Panc1 (cell line): ENCODE results near the gene GFOD2. TPM values are rescaled to one million over a fixed set of nuclear protein-coding genes. Genes with fewer than 3 reads are reported as not detected.
A peak's percentile ranks its signal among the peaks of the same experiment; 100 is the strongest.

Experiments
- ATAC-seq: fragments of 200-7000 bp; cut with Tn5 transposase; 2 replicates; pipeline ENCODE4 v1.9.1; 2020; ENCODE audit warnings: mild to moderate bottlenecking, moderate library complexity
- BruUV-seq: library from RNA; stranded (reverse); fragments of 400-500 nt; replicated peaks from 2 replicates; lab custom pipeline; 2021; lab: Mats Ljungman, UMichigan
- CTCF ChIA-PET: fragments of 300-600 bp; sonication (Branson Sonifier 250); formaldehyde crosslinking; loops from one replicate; lab custom pipeline; 2022; ENCODE audit warnings: antibody characterized with exemption; lab: Charles Lee
- POLR2A ChIA-PET: fragments of 300-600 bp; sonication (Branson Sonifier 250); formaldehyde crosslinking; loops from one replicate; lab custom pipeline; 2022; ENCODE audit warnings: antibody characterized with exemption; lab: Charles Lee
- DNase-seq: peaks from one replicate; pipeline ENCODE4 v3.0.0-alpha.2; 2010; ENCODE audit warnings: low read depth, low spot score
- H3K27ac ChIP-seq: 2 replicates; pipeline ENCODE4 v1.5.1; 2011; ENCODE audit warnings: mild to moderate bottlenecking, low read length, inconsistent platforms
- H3K27me3 ChIP-seq: fragments of 200-500 bp; sonication (Bioruptor generic); 2 replicates; pipeline ENCODE4 v1.6.0; 2014; ENCODE audit warnings: low read length, inconsistent platforms; ENCODE audit not compliant: control insufficient read depth, insufficient read depth
- H3K36me3 ChIP-seq: fragments of 200-500 bp; sonication (Bioruptor generic); 2 replicates; pipeline ENCODE4 v1.5.1; 2014; ENCODE audit warnings: inconsistent platforms, mild to moderate bottlenecking, low read length, moderate library complexity; ENCODE audit not compliant: control insufficient read depth, insufficient read depth
- H3K4me1 ChIP-seq: 2 replicates; pipeline ENCODE4 v1.5.1; 2011; ENCODE audit warnings: inconsistent platforms, mild to moderate bottlenecking, low read length, moderate library complexity; ENCODE audit not compliant: control insufficient read depth, insufficient read depth
- H3K4me3 ChIP-seq, 2 experiments: 2 replicates each; pipeline ENCODE4 v1.5.1; 2011 to 2012; ENCODE audit warnings: low read depth in 2 of 2, low read length in 2 of 2, mild to moderate bottlenecking in 2 of 2, inconsistent platforms in 1 of 2, moderate library complexity in 1 of 2
- H3K9me3 ChIP-seq: fragments of 200-500 bp; sonication (Bioruptor generic); 2 replicates; pipeline ENCODE4 v1.5.1; 2014; ENCODE audit warnings: low read depth, mild to moderate bottlenecking, inconsistent platforms, low read length, moderate library complexity; ENCODE audit not compliant: control insufficient read depth, insufficient read depth
- SIN3A ChIP-seq: IDR thresholded peaks from 2 replicates; pipeline ENCODE4 v1.6.1; 2012; ENCODE audit warnings: low read depth, mild to moderate bottlenecking, low read length, moderate library complexity, borderline replicate concordance; ENCODE audit not compliant: insufficient read depth
- TCF7L2 ChIP-seq: IDR thresholded peaks from 2 replicates; pipeline ENCODE4 v1.6.1; 2011; ENCODE audit warnings: mild to moderate bottlenecking, low read depth, low read length, inconsistent platforms
- in situ Hi-C: cut with HindIII; loops from 2 replicates; pipeline ENCODE4 v1.10.0; 2016; ENCODE audit warnings: low sequenced_read_pairs, low pct_unique_long_range_greater_than_20kb
- intact Hi-C: fragments of 100-400 bp; cut with micrococcal nuclease; formaldehyde crosslinking; loops from one replicate; pipeline ENCODE4 v1.10.0; 2022; ENCODE audit not compliant: unreplicated experiment
- total RNA-seq: library from RNA; stranded (reverse); gene quantifications from one replicate; pipeline ENCODE4 v1.2.1, GENCODE V29; 2021; ENCODE audit not compliant: unreplicated experiment
- TF ChIP-seq, protein P1 (sequence below), 2 experiments: IDR thresholded peaks; 2 replicates each; pipeline ENCODE4 v1.6.1; 2011 to 2012; ENCODE audit warnings: low read depth in 2 of 2, control low read depth in 1 of 2, low read length in 1 of 2, mild to moderate bottlenecking in 1 of 2, moderate library complexity in 1 of 2; ENCODE audit not compliant: insufficient read depth in 1 of 2
- TF ChIP-seq, protein P2 (sequence below): fragments of 450-650 bp; IDR thresholded peaks from 2 replicates; pipeline ENCODE4 v1.5.1; 2017; ENCODE audit warnings: mild to moderate bottlenecking

The GFOD2 gene
- total RNA-seq, 1 experiment from 2014 or later = 15.1 TPM

DNA sequence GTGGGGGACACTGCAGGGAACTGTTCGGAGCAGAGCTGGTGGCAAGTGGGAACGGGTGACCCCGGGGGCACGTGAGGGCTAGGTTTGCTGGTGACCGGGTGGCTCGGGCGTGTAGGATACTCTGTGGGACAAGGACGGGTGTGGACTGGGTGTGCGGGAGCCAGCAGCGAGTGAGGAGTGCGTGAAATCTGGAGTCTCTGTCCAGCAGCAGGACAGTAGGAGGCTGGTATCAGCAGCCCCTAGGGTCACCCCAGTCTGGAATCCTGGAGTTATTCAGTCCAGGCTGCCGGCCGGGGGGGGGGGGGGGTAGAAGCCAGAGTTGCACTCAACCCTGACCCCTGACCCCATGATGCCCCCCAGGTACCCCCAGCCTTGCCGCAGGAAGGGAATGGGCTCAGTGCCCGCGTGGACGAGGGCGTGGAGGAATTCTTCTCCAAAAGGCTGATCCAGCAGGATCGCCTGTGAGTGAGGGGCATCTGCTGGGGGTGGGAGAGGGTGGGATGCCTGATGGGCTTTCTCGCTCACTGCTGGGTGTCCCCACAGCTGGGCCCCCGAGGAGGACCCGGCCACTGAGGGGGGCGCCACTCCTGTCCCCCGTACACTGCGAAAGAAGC, 65.2 kb downstream of the GFOD2 start:
- no peak for TF ChIP-seq SIN3A
- TF ChIP-seq, protein P1, sequence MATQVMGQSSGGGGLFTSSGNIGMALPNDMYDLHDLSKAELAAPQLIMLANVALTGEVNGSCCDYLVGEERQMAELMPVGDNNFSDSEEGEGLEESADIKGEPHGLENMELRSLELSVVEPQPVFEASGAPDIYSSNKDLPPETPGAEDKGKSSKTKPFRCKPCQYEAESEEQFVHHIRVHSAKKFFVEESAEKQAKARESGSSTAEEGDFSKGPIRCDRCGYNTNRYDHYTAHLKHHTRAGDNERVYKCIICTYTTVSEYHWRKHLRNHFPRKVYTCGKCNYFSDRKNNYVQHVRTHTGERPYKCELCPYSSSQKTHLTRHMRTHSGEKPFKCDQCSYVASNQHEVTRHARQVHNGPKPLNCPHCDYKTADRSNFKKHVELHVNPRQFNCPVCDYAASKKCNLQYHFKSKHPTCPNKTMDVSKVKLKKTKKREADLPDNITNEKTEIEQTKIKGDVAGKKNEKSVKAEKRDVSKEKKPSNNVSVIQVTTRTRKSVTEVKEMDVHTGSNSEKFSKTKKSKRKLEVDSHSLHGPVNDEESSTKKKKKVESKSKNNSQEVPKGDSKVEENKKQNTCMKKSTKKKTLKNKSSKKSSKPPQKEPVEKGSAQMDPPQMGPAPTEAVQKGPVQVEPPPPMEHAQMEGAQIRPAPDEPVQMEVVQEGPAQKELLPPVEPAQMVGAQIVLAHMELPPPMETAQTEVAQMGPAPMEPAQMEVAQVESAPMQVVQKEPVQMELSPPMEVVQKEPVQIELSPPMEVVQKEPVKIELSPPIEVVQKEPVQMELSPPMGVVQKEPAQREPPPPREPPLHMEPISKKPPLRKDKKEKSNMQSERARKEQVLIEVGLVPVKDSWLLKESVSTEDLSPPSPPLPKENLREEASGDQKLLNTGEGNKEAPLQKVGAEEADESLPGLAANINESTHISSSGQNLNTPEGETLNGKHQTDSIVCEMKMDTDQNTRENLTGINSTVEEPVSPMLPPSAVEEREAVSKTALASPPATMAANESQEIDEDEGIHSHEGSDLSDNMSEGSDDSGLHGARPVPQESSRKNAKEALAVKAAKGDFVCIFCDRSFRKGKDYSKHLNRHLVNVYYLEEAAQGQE (IDR thresholded peaks at IDR 0.05; ENCODE audit: insufficient read depth in 1 of 2, low read depth in 2 of 2, low read length in 1 of 2) = peak; percentile 70 to 86
- Histone ChIP-seq H3K27ac (no peak overlapping the region), H3K4me3 (peak overlapping the region; percentile 40 to 41; a peak in 3 of 4 replicates), H3K4me1 (peaks cover 2% of the 10 kb centered on the region; the same call in 1 of the 2 replicates), H3K27me3 (no peaks in the 10 kb centered on the region), H3K36me3 (no peaks in the 10 kb centered on the region), H3K9me3 (no peaks in the 10 kb centered on the region)
- in situ Hi-C loops (no loop called here), intact Hi-C loops (no loop called here)
- DNase-seq = no peak
- CTCF ChIA-PET = no interaction called here
- BruUV-seq = no TSS peak
- POLR2A ChIA-PET = no interaction called here
- ATAC-seq = no peak

DNA sequence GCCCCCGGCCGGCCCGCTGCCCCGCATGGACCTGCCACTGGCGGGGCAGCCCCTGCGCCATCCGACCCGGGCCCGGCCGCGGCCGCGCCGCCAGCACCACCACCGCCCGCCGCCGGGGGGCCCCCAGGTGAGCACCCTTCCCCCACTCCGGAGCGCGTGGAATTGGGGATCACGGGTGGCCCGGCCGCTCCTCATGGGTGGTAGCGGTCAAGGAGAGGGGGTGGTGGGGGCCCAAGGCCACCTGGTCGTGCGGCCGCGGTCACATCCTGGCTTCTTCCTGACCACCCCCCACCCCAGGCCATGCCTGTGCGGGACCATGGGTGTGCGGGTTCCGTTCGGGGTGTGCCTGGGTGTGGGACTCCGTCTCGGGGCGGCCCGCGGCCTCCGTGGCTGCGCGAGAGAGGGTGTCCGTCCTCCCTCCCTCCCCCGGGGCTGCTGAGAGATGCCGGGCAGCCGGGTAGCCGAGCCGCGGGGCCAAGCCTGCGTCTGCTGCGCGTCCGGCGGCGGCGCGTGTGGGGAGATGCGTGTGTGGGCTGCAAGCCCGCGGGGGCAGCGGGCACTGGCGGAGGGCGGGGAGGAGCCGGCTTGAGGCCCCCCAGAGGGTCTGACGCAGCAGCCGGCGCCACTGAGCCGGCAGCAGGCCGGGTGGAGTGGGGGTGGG, 65.9 kb downstream of the GFOD2 start:
- TF ChIP-seq, protein P2, sequence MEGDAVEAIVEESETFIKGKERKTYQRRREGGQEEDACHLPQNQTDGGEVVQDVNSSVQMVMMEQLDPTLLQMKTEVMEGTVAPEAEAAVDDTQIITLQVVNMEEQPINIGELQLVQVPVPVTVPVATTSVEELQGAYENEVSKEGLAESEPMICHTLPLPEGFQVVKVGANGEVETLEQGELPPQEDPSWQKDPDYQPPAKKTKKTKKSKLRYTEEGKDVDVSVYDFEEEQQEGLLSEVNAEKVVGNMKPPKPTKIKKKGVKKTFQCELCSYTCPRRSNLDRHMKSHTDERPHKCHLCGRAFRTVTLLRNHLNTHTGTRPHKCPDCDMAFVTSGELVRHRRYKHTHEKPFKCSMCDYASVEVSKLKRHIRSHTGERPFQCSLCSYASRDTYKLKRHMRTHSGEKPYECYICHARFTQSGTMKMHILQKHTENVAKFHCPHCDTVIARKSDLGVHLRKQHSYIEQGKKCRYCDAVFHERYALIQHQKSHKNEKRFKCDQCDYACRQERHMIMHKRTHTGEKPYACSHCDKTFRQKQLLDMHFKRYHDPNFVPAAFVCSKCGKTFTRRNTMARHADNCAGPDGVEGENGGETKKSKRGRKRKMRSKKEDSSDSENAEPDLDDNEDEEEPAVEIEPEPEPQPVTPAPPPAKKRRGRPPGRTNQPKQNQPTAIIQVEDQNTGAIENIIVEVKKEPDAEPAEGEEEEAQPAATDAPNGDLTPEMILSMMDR = peak; percentile 60; the same call in 1 of the 2 replicates
- no peak for TF ChIP-seq SIN3A
- Histone ChIP-seq H3K27ac (no peak overlapping the region), H3K4me3 (peak overlapping the region; percentile 40 to 41), H3K4me1 (no peaks in the 10 kb centered on the region), H3K36me3 (no peaks in the 10 kb centered on the region), H3K9me3 (no peaks in the 10 kb centered on the region), H3K27me3 (no peaks in the 10 kb centered on the region)
- ChIA-PET POLR2A (no interaction called here), CTCF (no interaction called here)
- intact Hi-C loops (no loop called here), in situ Hi-C loops (no loop called here)
- DNase-seq (no peak), ATAC-seq (peak; percentile 52)
- BruUV-seq = no TSS peak

DNA sequence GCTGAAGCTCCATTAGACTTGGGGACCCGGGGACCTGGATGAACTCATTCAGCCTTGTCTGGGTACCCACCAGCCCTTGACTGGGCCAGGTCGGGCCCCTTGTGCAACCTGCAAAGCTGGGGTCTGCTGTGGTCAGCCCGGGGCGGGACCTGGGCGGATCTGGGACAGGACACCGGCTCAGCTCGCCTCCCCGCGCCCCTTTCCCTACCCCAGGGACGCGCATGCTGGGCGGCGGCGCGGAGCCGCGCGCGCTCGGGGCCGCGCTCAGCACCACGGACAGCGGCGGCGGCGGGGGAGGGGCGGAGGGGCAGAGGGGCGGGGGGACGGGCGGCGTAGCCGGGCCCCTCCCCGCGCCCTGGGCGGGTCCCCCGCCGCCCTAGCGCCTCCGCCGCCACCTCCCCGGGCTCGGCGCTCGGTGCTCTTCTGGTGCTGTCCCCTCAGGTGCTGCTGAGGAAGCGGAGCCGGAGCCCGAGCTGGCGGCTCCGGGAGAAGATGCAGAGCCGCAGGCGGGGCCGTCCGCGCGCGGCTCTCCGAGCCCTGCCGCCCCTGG, 66.5 kb downstream of the GFOD2 start:
- no TSS peak for BruUV-seq
- TF ChIP-seq, protein P2 = no peak
- no peak for TF ChIP-seq TCF7L2
- TF ChIP-seq, protein P1 (IDR thresholded peaks at IDR 0.05; ENCODE audit: insufficient read depth in 1 of 2, low read depth in 2 of 2, low read length in 1 of 2) = peak; percentile 79 to 90
- in situ Hi-C loops = no loop called here
- no peaks in the 10 kb centered on the region for H3K27me3 ChIP-seq
- no peak for DNase-seq
- H3K36me3 ChIP-seq = no peaks in the 10 kb centered on the region
- POLR2A ChIA-PET = no interaction called here
- no peaks in the 10 kb centered on the region for H3K9me3 ChIP-seq
- CTCF ChIA-PET = no interaction called here
- H3K27ac ChIP-seq = no peak overlapping the region
- peak; percentile 65 for ATAC-seq
- H3K4me3 ChIP-seq = peak overlapping the region in 1 of 2 experiments; percentile 40; a peak in 2 of 4 replicates
- intact Hi-C loops = no loop called here
- H3K4me1 ChIP-seq = no peaks in the 10 kb centered on the region
